Measurements from ENCODE around the gene SMIM20. TPM values are rescaled to one million over a fixed set of nuclear protein-coding genes. Genes with fewer than 3 reads are reported as not detected.
A peak's percentile ranks its signal among the peaks of the same experiment; 100 is the strongest.

Gene SMIM20
- total and polyA plus RNA-seq, 12 donors, result 27.4 to 48.5 (median 42.0) TPM

DNA sequence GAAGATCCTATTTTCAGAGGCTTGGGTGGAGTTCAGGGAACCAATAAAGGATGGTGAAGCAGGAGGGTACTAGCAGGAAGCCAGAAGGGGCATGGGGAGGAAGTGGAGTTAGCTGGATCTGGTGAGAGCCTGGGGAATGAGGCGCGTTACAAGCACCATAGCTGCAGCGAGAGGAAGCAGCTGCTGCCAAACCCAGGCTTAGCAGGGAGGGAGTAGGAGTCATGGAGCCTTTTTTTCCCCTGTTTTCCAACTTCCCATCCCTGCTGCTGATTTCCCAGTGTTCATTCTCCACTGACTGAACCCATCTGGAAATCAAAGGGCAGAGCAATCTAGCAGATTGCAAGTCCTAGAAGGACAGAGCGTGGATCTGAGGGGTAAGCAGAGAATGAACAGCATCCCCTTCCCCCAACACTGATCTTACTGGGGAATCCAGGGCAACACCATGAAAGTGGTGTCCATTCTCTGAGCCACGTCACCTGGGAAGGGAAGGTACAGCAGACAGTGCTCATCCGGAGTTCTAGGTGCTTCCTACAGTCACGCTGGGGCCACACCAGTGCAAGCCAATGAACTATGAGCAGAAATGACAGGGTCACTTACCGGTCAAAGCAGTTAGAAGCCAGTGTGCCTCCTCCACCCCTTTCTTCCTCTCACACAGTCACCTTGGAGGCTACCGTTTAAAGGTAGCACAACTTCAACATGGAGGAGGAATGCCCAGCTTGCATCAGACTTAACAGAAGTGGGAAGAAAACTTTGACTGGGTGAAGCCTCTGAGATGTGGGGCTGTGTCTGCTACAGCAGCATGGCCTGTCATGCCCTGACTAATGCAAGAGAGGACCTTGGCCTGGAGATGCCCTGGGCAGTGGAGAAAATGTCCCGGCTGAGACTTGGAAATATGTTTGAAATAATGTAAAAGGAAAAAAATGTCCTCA is 36.7 kb downstream of the SMIM20 start:
- intact Hi-C loops (cut with DNase I), result no loop called here
- H3K4me1 ChIP-seq, result peaks cover 0 to 8% (median 0%) of the 10 kb centered on the region in 9 donors
- no peaks in the 10 kb centered on the region for H3K9me3 ChIP-seq
- no peak overlapping the region for H3K4me3 ChIP-seq
- ATAC-seq (peak in 7 of 8 donors; percentile 57 to 70 (median 65)), DNase-seq (no peak)
- TF ChIP-seq, protein P1, sequence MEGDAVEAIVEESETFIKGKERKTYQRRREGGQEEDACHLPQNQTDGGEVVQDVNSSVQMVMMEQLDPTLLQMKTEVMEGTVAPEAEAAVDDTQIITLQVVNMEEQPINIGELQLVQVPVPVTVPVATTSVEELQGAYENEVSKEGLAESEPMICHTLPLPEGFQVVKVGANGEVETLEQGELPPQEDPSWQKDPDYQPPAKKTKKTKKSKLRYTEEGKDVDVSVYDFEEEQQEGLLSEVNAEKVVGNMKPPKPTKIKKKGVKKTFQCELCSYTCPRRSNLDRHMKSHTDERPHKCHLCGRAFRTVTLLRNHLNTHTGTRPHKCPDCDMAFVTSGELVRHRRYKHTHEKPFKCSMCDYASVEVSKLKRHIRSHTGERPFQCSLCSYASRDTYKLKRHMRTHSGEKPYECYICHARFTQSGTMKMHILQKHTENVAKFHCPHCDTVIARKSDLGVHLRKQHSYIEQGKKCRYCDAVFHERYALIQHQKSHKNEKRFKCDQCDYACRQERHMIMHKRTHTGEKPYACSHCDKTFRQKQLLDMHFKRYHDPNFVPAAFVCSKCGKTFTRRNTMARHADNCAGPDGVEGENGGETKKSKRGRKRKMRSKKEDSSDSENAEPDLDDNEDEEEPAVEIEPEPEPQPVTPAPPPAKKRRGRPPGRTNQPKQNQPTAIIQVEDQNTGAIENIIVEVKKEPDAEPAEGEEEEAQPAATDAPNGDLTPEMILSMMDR (IDR thresholded peaks at IDR 0.05), result no peak
- WGBS, 2 donors, result 59 to 60% methylated on average over 10 of the region's 10 CpGs
- H3K27me3 ChIP-seq, result peaks cover 0 to 33% (median 13%) of the 10 kb centered on the region in 7 donors
- no peaks in the 10 kb centered on the region for H3K36me3 ChIP-seq
- H3K27ac ChIP-seq, result peak overlapping the region in 1 of 10 donors; percentile 22

GRCh38 chr4:25951390-25951952 is 37.5 kb downstream of the SMIM20 start:
- WGBS, 2 donors, result 57 to 64% methylated on average over 6 of the region's 6 CpGs
- intact Hi-C loops (cut with DNase I), result no loop called here
- Histone ChIP-seq H3K9me3 (no peaks in the 10 kb centered on the region), H3K4me3 (no peak overlapping the region), H3K36me3 (no peaks in the 10 kb centered on the region), H3K27ac (no peak overlapping the region), H3K4me1 (peaks cover 0 to 8% (median 0%) of the 10 kb centered on the region in 9 donors), H3K27me3 (peaks cover 0 to 33% (median 13%) of the 10 kb centered on the region in 7 donors)
- ATAC-seq (no peak), DNase-seq (no peak)
- TF ChIP-seq, protein P1 (IDR thresholded peaks at IDR 0.05), result no peak

DNA sequence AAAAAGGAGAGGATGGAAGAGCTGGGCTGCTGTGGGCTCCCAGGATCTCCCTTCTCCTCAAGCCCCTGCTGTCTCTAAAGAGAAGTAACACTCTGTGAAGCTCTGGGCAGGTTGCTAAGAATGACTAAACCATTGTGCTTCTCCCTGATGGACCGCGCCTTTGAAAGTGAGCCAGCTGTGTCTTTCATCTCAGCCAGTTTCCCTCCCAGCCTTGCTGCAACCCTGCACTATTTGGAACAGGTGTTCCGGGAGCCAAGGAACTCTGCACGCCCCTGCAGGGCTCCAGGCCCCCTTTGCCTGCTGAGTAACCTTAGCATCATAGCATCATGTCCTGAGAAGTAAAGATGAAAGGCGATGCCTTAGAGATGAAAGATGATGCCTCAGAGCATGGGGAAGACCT is 39.7 kb downstream of the SMIM20 start:
- TF ChIP-seq, protein P1 (IDR thresholded peaks at IDR 0.05), result no peak
- no peaks in the 10 kb centered on the region for H3K9me3 ChIP-seq
- H3K27me3 ChIP-seq, result peaks cover 0 to 31% (median 12%) of the 10 kb centered on the region in 7 donors
- WGBS, 2 donors, result 64 to 80% methylated on average over 5 of the region's 5 CpGs
- H3K27ac ChIP-seq, result no peak overlapping the region
- peak in 1 of 8 donors; percentile 22 for ATAC-seq
- peaks cover 0 to 8% (median 0%) of the 10 kb centered on the region in 9 donors for H3K4me1 ChIP-seq
- no peaks in the 10 kb centered on the region for H3K36me3 ChIP-seq
- intact Hi-C loops (cut with DNase I), result no loop called here
- no peak for DNase-seq
- no peak overlapping the region for H3K4me3 ChIP-seq

DNA sequence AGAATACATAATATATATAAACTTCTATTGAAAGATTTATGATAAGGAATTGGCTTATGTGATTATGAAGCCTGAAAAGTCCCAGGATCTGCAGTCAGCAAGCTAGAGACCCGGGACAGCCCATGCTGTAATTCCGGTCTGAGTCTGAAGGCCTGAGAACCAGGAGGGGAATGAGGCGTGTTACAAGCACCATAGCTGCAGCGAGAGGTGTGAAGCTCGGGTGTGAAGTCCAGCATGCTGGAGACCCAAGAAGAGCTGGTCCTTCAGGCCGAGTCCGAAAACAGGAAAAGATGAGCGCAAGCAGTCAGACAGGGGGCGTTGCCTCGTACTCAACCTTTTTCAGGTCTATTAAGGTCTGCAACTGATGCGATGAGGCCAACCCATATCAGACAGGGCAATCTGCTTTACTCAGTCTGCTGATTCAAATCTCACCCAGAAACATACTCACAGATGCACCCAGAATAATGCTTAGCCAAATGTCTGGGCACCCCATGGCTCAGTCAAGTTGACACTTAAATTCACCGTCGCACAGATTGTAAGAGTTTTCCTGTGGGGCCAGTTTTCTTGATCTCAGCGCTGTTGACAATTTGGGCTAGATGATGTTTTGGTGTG is 40.4 kb downstream of the SMIM20 start:
- ATAC-seq (no peak), DNase-seq (no peak)
- no peaks in the 10 kb centered on the region for H3K9me3 ChIP-seq
- no peaks in the 10 kb centered on the region for H3K36me3 ChIP-seq
- H3K27me3 ChIP-seq, result peaks cover 0 to 24% (median 12%) of the 10 kb centered on the region in 7 donors
- TF ChIP-seq, protein P1 (IDR thresholded peaks at IDR 0.05), result no peak
- H3K27ac ChIP-seq, result no peak overlapping the region
- WGBS, 2 donors, result 78 to 90% methylated on average over 14 of the region's 14 CpGs
- intact Hi-C loops (cut with DNase I), result no loop called here
- H3K4me3 ChIP-seq, result no peak overlapping the region
- peaks cover 0 to 8% (median 0%) of the 10 kb centered on the region in 9 donors for H3K4me1 ChIP-seq
